Right renal pelvis (tissue), 4 donors: ENCODE results near the gene SOX2. TPM values are rescaled to one million over a fixed set of nuclear protein-coding genes. Genes with fewer than 3 reads are reported as not detected.
"Not testable (repeated sequence)": the region's sequence is repeated elsewhere in the genome, so short reads cannot be mapped to it uniquely, and the experiment has no call there.

Experiments
- DNase-seq, 4 donors: peaks; one replicate each; pipeline ENCODE4 v3.0.0-alpha.2; 2013; ENCODE audit warnings: low read depth in 4 of 4, low spot score in 3 of 4, missing footprints in 1 of 4
- polyA plus RNA-seq, 4 donors: library from polyadenylated mRNA; unstranded; fragments of 120-200 nt; gene quantifications; one replicate each; pipeline ENCODE4 v1.2.1, GENCODE V29; 2013; ENCODE audit not compliant: insufficient read length in 4 of 4

Gene SOX2
- polyA plus RNA-seq, 4 donors = 0.24 to 0.56 (median 0.33) TPM

GRCh38 chr3:181753391-181753790 lies 41.7 kb downstream of the SOX2 start:
- no peak for DNase-seq

GRCh38 chr3:181755959-181756358 lies 44.2 kb downstream of the SOX2 start:
- DNase-seq = no peak

GRCh38 chr3:181756645-181757297 lies 45.0 kb downstream of the SOX2 start:
- DNase-seq = no peak

GRCh38 chr3:181757694-181758306 lies 46.1 kb downstream of the SOX2 start:
- DNase-seq = no peak

GRCh38 chr3:181761906-181762305 lies 50.2 kb downstream of the SOX2 start:
- DNase-seq = no peak

- DNase-seq = not testable (repeated sequence)
These were observed 52.3 kb downstream of the SOX2 start for GRCh38 chr3:181764033-181764432.
